Cerebellar cortex (tissue), 1 donor: ENCODE results near the gene FOS.
A peak's percentile ranks its signal among the peaks of the same experiment; 100 is the strongest.
"Not testable (repeated sequence)": the region's sequence is repeated elsewhere in the genome, so short reads cannot be mapped to it uniquely, and the experiment has no call there.

ENCODE experiments used
- DNase-seq: peaks from one replicate; pipeline ENCODE4 v3.0.0-alpha.2; 2015; ENCODE audit warnings: low spot score

The FOS gene

DNA sequence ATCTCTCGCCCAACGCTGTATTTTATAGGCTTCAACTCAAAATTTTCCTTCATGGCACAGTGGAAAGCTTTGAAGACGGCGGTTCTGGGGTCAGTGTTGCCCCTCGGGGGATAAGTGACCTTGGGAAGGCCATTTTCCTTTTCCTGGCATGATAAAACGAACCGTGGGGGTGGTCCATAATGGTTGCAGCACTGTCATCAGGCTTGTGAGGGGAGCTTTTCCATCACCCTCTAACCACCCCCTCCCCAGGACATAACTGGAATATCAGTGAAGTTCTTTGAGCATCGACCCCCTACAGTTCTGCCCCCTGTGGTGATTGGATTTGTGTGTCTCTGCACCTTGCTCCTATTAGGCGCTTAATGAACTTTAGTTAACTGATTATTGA is 16.0 kb downstream of the FOS start:
- DNase-seq: peak; percentile 37

DNA sequence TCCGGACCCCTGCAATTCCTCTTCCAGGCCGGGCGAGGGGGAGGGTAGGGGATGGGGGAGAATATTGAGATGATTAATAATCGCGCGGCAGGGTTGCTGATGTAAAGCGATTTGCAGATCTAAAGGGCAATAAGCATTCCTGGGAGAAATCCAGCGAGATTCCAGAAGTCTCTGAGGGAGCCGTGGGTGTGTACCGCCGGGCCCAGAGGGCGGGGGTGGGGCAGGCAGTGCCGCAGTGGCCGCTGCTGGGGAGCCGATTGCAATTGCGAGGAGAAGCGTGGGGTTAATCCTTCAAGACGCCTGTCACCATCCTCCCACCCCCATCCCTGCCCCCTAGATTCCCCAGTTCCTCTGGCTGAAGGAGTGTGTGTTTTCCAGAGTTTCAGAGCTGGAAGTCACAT is 16.4 kb downstream of the FOS start:
- peak; percentile 71 for DNase-seq

DNA sequence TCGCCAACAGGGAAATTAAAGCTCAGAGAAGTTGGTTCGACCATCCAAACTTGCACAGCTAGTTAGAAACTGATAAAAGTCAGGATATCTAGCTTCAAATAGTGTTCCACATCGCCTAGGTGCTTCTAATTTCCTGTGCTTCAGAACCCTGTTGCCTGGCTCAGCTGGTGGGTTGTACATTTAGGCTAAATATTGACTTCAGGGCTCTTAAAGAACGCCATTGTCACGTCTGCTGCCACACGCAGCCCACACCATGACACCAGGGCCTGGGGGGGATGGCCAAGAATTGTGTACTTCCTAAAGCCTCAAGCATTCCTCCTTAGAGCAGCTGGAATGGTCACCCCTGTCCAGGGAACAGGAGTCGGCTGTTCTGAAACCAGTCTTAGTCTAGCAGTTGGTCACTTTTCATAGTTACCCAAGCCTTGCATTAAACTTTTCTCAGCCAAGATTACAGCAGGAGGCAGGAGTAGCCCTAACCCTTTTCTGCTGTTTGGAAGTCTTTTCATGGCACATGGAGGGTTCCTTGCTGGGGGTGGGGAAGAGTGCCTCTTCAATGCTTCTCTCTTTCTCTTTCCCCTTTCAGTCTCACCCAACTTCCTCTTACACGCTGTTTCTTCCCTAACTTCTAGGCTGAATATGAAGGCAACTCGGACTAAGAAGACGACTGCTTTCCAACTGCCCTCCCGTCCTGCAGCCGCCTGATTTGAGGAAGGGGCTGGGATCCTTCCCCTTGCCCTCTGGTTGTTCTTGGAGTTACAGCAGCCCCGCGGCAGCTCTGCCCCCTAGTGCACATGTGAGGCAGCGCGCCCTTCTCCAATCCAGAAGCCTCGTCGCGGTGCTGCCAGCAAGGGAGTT is 17.1 kb downstream of the FOS start:
- DNase-seq: peak; percentile 76

DNA sequence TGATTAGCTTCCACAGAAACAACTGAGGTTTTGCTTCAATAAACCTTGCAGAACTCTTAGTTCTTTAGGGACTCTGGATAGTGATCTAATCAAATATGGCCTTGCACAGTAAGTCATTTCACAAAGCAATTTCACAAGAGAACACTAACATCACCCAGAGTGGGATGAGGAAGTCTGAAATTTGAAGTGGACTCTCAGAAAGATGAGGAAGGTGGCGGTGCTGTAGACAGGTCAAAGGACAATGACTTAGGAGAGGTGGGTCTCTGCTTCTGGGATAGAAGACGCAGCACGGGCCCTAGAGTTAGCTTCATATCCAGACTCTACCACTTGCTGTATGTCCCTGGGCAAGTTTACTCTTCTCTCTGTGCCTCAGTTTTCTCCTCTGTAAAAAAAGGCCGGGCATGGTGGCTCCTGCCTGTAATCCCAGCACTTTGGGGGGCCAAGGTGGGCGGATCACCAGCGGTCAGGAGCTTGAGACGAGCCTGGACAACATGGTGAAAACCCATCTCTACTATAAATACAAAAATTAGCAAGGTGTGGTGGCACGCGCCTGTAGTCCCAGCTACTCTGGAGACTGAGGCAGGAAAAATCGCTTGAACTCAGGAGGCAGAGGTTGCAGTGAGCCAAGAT is 18.9 kb downstream of the FOS start:
- DNase-seq: no peak

DNA sequence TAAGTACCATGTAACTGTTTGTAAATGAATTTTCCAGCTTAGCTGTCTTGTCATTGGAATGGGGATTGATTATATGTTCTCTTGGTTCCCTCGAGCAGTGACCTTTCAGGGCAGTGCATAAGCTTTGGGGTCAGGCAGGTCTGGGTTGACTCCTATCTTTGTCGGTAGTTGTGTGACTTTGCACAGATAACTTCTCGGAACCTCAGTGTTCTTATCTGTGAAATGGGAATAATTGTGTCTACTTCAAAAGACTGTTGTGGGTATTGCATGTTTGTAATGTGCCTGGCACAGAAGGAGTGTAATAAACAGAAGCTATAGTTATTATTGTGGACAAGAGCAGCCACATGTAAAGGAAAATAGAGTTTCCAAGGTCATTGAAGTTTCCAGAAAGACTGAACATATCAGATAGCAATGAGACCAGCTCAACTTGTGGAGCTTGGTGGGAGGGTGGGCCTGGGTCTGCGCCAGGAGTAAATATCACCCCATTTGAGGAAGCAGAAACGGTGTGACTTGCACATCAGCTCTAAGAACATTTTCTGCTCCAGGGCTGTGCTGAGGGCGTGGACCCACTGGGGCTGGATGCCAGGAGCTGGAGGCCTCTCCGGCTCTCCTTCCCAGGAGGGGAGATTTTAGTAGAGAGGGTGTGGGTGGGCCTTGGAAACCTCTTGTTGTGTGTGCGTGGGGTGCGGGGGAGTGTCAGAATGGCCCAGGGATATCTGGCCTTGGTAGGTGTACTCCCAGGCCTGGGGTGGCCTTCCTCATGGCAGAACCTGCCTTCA is 19.7 kb downstream of the FOS start:
- DNase-seq: no peak

DNA sequence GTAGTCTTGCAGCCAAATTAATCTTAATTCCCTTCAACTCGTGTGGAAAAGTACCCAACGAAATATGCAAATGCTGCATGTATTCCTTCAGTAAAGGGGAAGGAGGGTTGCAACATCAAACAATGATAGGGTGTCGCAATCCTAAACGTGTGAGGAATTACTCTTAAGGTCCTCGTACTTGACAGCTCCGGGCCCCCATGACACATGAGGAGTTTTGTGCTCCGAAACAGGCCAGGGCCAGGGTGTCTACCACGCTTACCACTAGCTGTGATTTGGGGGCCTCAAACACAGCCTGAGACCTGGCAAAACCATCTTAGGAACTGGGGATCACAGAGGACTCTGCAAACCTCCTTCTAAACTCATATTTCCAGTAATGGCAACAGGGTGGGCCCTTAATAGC is 20.4 kb downstream of the FOS start:
- no peak for DNase-seq

DNA sequence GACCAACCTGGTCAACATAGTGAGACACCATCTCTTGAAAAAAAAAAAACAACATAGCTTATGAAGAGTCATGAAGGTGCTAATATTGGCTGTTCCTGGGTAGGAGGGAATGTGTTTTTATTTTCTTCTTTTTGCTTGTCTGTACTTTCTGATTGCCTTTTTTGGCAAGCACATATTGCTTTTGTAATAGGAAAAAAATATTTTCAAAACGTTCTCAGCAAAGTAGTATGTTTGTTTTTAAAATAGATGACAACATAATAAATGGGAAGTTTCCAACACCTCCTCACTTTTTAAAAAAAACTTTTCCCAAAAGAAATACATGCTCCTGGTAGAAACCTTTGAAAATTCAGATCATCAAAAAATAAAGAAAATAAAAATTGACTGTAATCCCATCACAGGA is 20.9 kb downstream of the FOS start:
- DNase-seq: no peak

DNA sequence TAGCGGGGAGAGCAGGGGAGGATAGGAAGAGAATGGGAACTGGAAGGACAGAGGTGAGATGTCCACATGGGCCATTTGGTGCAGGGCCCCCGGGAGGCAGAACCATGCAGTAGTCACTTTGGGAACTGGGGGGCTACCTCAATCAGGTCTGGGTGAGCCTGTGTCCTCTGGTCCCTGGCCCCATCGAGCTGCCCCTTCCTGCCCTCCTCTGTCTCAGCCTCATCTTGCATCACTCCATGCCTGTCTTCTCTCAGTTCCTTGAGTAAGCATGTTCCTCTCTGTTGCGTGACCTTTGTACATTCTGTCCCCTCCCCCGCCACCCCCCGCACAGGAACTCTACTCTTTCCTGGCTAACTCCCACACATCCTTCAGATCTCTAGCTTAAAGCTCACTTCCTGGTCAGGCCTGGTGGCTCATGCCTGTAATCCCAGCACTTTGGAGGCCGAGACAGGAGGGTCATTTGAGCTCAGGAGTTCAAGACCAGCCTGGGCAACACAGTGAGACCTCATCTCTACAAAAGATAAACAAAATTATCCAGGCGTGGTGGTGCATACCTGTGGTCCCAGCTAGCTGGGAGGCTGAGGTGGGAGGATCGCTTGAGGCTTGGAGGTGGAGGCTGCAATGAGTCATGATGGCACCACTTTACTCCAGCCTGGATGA is 23.2 kb downstream of the FOS start:
- no peak for DNase-seq

DNA sequence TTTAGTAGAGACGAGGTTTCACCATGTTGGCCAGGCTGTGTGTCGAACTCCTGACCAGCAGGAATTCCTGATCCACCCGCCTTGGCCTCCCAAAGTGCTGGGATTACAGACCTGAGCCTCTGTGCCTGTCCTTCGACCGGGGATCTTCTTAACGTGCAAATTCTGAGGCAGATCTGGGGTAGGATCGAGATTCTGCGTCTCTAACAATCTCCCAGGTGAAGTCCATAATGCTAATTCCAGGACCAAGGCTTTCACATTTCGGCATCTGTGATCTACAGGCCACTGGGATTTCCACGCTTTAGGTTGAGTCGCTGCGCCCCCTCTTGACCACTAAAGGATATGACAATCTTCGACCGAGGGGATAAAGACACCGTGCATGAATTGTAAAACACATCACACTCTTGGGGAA is 24.8 kb downstream of the FOS start:
- DNase-seq: peak; percentile 85

DNA sequence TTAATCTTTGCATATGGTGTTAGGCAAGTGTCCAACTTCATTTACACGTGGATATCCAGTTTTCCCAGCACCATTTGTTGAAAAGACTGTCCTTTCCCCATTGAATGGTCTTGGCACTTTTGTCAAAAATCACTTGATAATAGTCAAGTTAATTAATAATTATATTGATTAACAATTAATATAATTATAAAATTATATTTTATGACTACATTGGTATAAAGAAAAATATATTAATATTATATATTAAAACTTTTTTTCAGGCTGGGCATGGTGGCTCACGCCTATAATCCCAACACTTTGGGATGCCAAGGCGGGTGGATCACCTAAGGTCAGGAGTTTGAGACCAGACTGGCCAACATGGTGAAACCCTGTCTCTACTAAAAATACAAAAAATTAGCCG is 27.8 kb downstream of the FOS start:
- DNase-seq: not testable (repeated sequence)

DNA sequence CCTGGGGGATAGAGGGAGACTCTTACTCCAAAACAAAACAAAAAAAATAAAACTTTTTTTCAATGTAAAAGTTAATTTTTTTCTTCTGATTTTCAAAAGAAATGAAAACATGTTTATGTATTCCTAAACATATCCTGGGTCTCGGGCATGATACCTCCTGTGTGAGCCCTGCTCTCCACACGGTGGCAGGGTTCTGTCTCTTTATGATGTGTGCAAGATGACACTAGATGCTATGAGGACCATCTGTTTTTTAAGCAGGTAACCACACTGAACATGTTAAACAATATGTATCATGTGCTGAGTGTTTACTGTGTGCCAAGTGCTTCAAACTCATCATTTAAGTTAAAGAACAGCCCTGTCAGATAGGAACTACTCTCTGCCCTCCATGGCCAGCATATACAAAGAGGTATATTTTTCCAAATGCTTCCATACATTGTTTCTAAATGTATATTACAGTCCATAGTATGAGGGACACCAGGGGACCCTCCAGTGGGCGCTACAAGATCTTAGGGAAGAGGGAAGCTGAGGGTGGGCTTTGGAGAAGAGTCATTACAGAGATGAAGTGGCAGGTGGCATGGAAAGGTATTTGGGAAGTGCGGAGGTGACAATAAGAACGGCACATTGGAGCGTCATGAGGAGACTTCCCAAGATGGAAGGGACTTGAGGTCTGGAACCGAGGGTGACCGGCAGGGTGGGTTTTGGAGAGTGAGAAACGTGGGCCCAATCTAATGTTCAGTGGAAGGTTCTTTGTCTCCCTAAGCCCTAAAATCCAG is 28.5 kb downstream of the FOS start:
- DNase-seq: peak; percentile 40

DNA sequence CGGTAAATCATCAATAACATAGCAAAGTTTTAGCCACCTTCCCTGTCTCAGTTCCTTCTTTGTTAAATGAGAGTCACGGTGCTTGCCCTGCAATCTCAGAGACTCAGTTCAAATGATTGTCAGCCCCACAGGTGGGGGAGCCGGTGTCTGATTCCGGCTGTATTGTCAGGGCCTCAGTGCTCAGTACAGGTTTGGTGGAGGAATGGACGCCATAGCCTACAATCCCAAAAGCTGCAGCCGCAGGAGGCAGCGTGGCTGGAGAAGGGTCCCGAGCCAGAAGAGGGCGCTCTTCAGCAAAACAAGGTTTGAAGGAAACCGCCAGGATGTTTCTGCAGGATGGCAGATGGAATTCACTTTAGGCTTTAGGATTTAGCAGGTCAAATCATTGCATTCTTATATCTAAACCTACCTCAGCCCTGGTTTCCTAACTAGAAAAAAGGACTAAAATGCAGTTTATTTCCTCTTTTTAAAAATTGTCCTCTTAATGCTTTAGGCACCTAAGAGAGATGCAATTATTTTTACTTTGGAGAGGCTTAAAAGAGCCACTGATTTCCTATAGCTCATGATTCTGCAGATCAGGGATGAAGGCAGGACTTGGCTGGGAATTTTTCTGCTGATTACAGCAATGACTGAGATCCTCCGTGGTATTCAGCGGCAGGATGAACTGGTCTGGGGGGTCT is 29.2 kb downstream of the FOS start:
- DNase-seq: peak; percentile 88

DNA sequence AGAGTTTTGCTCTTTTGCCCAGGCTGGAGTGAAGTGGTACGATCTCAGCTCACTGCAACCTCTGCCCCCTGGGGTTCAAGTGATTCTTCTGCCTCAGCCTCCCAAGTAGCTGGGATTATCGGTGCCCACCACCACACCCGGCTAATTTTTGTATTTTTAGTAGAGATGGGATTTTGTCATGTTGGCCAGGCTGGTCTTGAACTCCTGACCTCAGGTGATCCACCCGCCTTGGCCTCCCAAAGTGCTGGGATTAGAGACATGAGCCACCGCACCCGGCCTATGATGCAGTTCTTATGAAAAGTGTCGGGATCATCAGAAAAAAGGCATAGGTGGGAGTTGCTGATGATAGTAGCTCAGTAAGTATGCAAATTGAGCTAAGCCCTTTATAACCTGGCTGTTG is 30.4 kb downstream of the FOS start:
- not testable (repeated sequence) for DNase-seq

DNA sequence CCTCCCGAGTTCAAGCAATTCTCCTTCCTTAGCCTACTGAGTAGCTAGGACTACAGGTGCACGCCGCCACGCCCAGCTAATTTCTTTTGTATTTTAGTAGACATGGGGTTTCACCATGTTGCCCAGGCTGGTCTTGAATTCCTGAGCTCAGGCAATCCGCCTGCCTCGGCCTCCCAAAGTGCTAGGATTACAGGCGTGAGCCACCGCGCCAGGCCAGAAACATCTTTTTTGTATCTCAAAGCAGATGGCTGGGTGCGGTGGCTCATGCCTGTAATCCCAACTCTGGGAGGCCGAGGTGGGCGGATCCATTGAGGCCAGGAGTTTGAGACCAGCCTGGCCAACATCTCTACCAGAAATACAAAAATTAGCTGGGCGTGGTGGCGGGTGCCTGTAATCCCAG is 30.9 kb downstream of the FOS start:
- not testable (repeated sequence) for DNase-seq

DNA sequence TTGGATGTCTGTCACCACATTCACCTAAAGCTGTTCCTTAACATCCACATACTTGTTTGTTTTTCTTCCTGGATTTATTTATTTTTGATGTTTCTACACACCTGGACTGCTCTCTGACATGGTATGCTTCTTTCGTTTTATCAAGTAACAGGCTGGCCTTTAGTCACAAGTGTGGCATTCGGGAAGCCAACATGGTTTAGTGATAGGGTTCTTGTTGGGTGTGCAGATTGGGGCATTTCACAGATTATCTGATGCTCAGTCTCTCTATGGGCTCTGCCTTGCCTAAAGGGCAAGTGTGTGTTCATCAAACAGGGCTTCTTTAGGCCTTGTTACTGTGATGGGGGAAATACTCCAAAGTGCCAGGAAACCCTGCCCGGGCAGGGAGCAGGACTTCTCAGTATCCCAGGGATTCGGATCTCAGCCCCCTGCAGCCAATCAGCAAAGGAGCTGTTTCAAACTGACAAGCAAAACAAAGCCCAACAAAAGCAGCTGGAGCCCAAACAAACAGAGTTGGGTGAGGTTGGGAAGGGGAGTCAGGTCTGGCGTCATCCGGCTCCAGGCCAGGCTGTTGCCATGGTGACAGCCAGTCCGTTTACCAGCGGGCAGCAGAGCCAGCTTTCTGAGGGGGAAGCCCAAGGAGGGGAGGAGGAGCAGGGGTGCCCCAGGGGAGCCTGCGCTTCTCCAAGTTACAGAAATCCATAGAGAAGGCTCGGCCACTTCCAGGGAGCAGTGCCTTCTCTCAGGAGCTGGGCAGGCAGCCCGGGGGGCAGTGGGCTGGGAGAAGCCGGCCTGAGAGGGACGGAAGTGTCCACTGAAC is 31.9 kb downstream of the FOS start:
- peak; percentile 20 for DNase-seq

DNA sequence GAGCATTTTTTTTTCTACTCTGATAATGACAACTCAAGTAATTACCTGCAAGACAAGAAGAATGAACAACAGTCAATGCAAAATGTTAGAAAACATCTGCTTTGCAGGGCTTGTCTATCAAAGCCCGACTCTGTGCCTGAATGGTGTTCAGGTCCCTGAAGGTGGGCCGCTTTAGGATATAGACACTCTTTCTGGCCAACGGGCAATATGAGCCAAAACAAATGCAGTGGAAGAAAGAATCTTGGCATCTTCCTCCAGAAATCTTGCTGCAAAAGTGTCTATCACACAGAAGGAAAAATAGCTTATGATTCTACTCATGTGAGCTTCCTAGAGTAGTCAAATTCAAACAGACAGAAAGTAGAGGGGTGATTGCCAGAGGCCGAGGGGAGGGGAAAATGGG is 32.7 kb downstream of the FOS start:
- no peak for DNase-seq

DNA sequence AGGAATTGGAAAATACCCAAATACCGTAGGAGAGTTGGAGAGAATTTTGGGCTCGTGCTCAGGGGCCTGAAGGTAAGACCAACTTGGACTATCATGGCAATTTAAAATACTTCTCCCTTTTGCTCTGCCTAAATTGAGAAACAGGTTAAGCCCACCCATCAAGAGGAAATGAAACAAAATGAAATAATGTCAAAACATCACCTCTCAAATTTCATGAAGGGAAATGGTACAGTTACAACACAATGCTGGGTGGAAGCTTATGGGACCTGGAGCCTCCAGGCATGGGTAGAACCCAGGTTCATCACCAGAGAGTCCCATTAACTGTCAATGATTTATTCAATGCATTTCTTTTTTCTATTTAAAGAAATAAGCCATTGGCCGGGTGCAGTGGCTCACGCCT is 33.7 kb downstream of the FOS start:
- DNase-seq: no peak

DNA sequence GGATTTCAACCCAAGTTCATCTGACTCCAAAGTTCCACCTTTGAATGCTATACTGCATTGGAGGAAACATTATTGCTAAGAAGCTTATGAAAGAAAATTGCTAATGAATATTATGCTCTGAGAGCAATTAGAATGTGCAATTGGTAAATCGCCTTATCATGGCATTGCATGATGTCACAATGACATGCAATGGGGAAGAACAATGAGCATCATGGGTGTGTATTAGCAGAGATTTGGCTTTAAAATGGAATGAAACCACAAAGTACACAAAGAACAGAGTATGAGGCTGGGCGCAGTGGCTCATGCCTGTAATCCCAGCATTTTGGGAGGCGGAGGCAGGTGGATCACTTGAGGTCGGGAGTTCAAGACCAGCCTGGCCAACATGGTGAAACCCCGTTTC is 34.7 kb downstream of the FOS start:
- no peak for DNase-seq

DNA sequence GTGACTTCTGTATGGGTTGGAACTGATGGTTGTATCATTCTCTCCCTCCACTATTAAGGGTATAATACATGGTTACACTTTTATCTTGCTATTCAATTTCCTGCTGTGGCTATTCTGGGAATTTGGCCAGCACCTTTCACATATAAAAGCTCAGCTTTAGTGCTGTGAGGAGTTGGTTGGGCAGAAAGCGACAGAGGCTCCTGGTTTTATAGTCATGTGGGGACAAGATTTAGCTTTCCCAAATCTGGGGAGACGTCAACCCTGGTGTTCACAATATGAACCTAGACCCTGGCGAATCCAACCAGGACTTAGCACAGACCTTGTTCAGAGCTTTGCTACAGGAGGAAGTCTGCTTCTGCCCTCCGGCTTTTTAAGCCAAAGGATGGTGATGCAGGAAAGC is 36.5 kb downstream of the FOS start:
- peak; percentile 28 for DNase-seq

DNA sequence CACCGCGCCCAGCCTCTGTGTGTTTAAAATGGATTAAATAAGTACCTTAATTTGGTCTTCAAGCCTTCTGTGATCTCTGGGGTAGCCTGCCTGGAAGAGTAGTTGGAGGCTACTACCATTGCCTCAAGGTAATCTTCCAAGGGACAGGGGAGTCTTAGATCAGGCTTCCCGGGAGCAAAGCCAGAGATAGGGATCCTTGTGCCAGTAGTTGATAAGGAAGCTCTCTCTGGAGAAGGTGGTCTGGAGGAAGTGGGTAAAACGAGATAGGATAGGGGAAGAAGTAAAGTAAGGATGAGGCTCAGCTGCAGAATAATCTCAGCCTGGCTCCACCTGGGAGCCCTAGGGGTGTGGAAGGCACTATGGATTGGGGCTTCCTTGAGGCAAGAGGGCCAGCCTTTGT is 38.5 kb downstream of the FOS start:
- no peak for DNase-seq
